H9 (cell line): ENCODE data around the gene ZHX3. TPM values are rescaled to one million over a fixed set of nuclear protein-coding genes. Genes with fewer than 3 reads are reported as not detected.

Source experiments
- DNase-seq: peaks from one replicate; pipeline ENCODE4 v3.0.0-alpha.2; 2017
- H2AFZ ChIP-seq: one replicate; pipeline ENCODE4 v1.6.1; 2013; ENCODE audit warnings: mild to moderate bottlenecking, low read length, control low read depth, moderate library complexity
- H2AK5ac ChIP-seq: 2 replicates; pipeline ENCODE4 v1.6.1; 2013; ENCODE audit warnings: low read length, control low read depth, mixed read lengths; ENCODE audit not compliant: insufficient read length
- H2BK120ac ChIP-seq: one replicate; pipeline ENCODE4 v1.6.1; 2013; ENCODE audit warnings: low read depth, mild to moderate bottlenecking, low read length, control low read depth, inconsistent platforms; ENCODE audit not compliant: poor library complexity, severe bottlenecking
- H2BK12ac ChIP-seq: 2 replicates; pipeline ENCODE4 v1.6.1; 2013; ENCODE audit warnings: low read length, control low read depth, mixed read lengths, low read depth; ENCODE audit not compliant: insufficient read length
- H2BK15ac ChIP-seq: 2 replicates; pipeline ENCODE4 v1.6.1; 2013; ENCODE audit warnings: low read depth, low read length, control low read depth
- H2BK20ac ChIP-seq: one replicate; pipeline ENCODE4 v1.6.1; 2013; ENCODE audit warnings: low read depth, mild to moderate bottlenecking, low read length, control low read depth, inconsistent platforms; ENCODE audit not compliant: poor library complexity, severe bottlenecking
- H2BK5ac ChIP-seq: 2 replicates; pipeline ENCODE4 v1.6.1; 2013; ENCODE audit warnings: low read length, control low read depth, mixed read lengths; ENCODE audit not compliant: insufficient read length
- H3K14ac ChIP-seq: 2 replicates; pipeline ENCODE4 v1.6.1; 2013; ENCODE audit warnings: low read length, control low read depth; ENCODE audit not compliant: insufficient read depth
- H3K18ac ChIP-seq: 2 replicates; pipeline ENCODE4 v1.6.1; 2013; ENCODE audit warnings: low read depth, mild to moderate bottlenecking, mixed read lengths, low read length, control low read depth; ENCODE audit not compliant: insufficient read length
- H3K23ac ChIP-seq: 2 replicates; pipeline ENCODE4 v1.6.1; 2013; ENCODE audit warnings: low read length, control low read depth, mixed read lengths, low read depth; ENCODE audit not compliant: insufficient read length
- H3K23me2 ChIP-seq: 2 replicates; pipeline ENCODE4 v1.6.1; 2013; ENCODE audit warnings: low read depth, mild to moderate bottlenecking, mixed read lengths, low read length, control low read depth; ENCODE audit not compliant: insufficient read length, poor library complexity, severe bottlenecking
- H3K27ac ChIP-seq: 2 replicates; pipeline ENCODE4 v1.5.1; 2013; ENCODE audit warnings: low read length, control low read depth, mixed read lengths, low read depth; ENCODE audit not compliant: insufficient read length
- H3K27me3 ChIP-seq: 2 replicates; pipeline ENCODE4 v1.6.1; 2013; ENCODE audit warnings: low read length, control low read depth, inconsistent platforms; ENCODE audit not compliant: insufficient read depth
- H3K4ac ChIP-seq: 2 replicates; pipeline ENCODE4 v1.6.1; 2013; ENCODE audit warnings: low read depth, mild to moderate bottlenecking, control low read depth, inconsistent platforms, low read length, moderate library complexity
- H3K4me1 ChIP-seq: 2 replicates; pipeline ENCODE4 v1.6.1; 2013; ENCODE audit warnings: low read length, control low read depth, inconsistent platforms; ENCODE audit not compliant: insufficient read depth
- H3K4me2 ChIP-seq: 2 replicates; pipeline ENCODE4 v1.6.1; 2013; ENCODE audit warnings: low read length, control low read depth, mixed read lengths; ENCODE audit not compliant: insufficient read length, insufficient read depth
- H3K56ac ChIP-seq: 2 replicates; pipeline ENCODE4 v1.6.1; 2013; ENCODE audit warnings: low read depth, mild to moderate bottlenecking, mixed read lengths, low read length, control low read depth; ENCODE audit not compliant: insufficient read length
- H3K79me1 ChIP-seq: 2 replicates; pipeline ENCODE4 v1.6.1; 2013; ENCODE audit warnings: low read depth, mild to moderate bottlenecking, moderate library complexity, low read length, control low read depth, inconsistent platforms; ENCODE audit not compliant: insufficient read depth, poor library complexity, severe bottlenecking
- H3K79me2 ChIP-seq: 2 replicates; pipeline ENCODE4 v1.6.1; 2013; ENCODE audit warnings: low read length, control low read depth, inconsistent platforms; ENCODE audit not compliant: insufficient read depth
- H3K9ac ChIP-seq: 2 replicates; pipeline ENCODE4 v1.6.1; 2013; ENCODE audit warnings: low read length, control low read depth, mixed read lengths; ENCODE audit not compliant: insufficient read length; ENCODE audit errors: extremely low read depth
- H3K9me3 ChIP-seq: one replicate; pipeline ENCODE4 v1.6.1; 2013; ENCODE audit warnings: low read depth, low read length, inconsistent platforms; ENCODE audit not compliant: control insufficient read depth
- H3T11ph ChIP-seq: one replicate; pipeline ENCODE4 v1.6.1; 2013; ENCODE audit warnings: mild to moderate bottlenecking, low read length, control low read depth, inconsistent platforms
- H4K20me1 ChIP-seq: one replicate; pipeline ENCODE4 v1.6.1; 2013; ENCODE audit not compliant: control insufficient read depth, insufficient read length, insufficient read depth
- H4K5ac ChIP-seq: 2 replicates; pipeline ENCODE4 v1.6.1; 2013; ENCODE audit warnings: low read depth, mild to moderate bottlenecking, mixed read lengths, low read length, control low read depth; ENCODE audit not compliant: insufficient read length
- H4K8ac ChIP-seq: replicated peaks from 2 replicates; pipeline ENCODE4 v1.6.1; 2013; ENCODE audit warnings: low read length, control low read depth, mixed read lengths, low read depth; ENCODE audit not compliant: insufficient read length
- H4K91ac ChIP-seq: 2 replicates; pipeline ENCODE4 v1.6.1; 2013; ENCODE audit warnings: low read depth, mild to moderate bottlenecking, moderate library complexity, mixed read lengths, low read length, control low read depth; ENCODE audit not compliant: insufficient read length
- H3K27ac Mint-ChIP-seq, 3 experiments: 2 replicates in 2 of 3; 3 replicates in 1 of 3; pipeline ENCODE4 v1.8.0; 2020 to 2021; ENCODE audit warnings: mixed read lengths in 3 of 3, mild to moderate bottlenecking in 1 of 3, moderate library complexity in 1 of 3
- H3K27me3 Mint-ChIP-seq: 2 replicates; pipeline ENCODE4 v1.8.0; 2021; ENCODE audit warnings: low read depth, mild to moderate bottlenecking, moderate library complexity, mixed read lengths
- H3K36me3 Mint-ChIP-seq, 3 experiments: 2 replicates in 2 of 3; 3 replicates in 1 of 3; pipeline ENCODE4 v1.8.0; 2020 to 2021; ENCODE audit warnings: low read depth in 3 of 3, mixed read lengths in 3 of 3; ENCODE audit not compliant: insufficient read depth in 1 of 3
- H3K4me1 Mint-ChIP-seq, 2 experiments: 2 replicates each; pipeline ENCODE4 v1.8.0; 2020; ENCODE audit warnings: mixed read lengths in 2 of 2
- H3K4me3 Mint-ChIP-seq, 2 experiments: 2 replicates in 1 of 2; 3 replicates in 1 of 2; pipeline ENCODE4 v1.8.0; 2020 to 2021; ENCODE audit warnings: mild to moderate bottlenecking in 2 of 2, mixed read lengths in 2 of 2, moderate library complexity in 1 of 2
- H3K9me3 Mint-ChIP-seq, 2 experiments: 2 replicates in 1 of 2; 3 replicates in 1 of 2; pipeline ENCODE4 v1.8.0; 2020; ENCODE audit warnings: mild to moderate bottlenecking in 2 of 2, mixed read lengths in 2 of 2, moderate library complexity in 1 of 2
- WGBS: extraction: QIAGEN DNeasy Blood & Tissue Kit; methylation state at CpG from one replicate; pipeline ENCODE4 v1.1.7; 2013; ENCODE audit warnings: missing lambda C conversion rate, low lambda C conversion rate, mixed read lengths; ENCODE audit not compliant: insufficient read length; ENCODE audit errors: extremely low coverage; 5-methylcytosine and 5-hydroxymethylcytosine counted together
- total RNA-seq: library from RNA; stranded (reverse); gene quantifications from 2 replicates; pipeline ENCODE4 v1.2.1, GENCODE V29; 2021
- TF ChIP-seq, protein P1 (sequence below): fragments of 200-600 bp; sonication (generic); conservative IDR thresholded peaks from 3 replicates; pipeline ENCODE4 v1.8.0; 2021; ENCODE audit warnings: antibody characterized with exemption, mild to moderate bottlenecking

Gene ZHX3
- total RNA-seq, 1 experiment from 2014 or later = 4.4 TPM

DNA sequence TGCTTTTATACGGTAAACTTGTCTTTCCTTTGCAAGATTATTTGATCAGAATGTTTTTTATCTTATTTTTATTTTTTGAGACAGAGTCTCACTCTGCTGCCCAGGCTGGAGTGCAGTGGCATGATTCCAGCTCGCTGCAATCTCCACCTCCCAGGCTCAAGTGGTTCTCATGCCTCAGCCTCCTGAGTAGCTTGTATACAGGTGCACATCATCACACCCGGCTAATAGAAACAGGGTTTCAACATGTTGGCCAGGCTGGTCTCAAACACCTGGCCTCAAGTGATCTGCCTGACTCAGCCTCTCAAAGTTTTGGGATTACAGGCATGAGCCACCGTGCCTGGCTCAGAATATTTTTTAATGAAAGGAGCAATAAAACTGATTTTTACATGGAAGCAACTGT lies 14.2 kb upstream of the ZHX3 start:
- Histone ChIP-seq H3K4me1 (no peaks in the 10 kb centered on the region), H4K5ac (no peak overlapping the region), H2BK20ac (no peak overlapping the region), H3K27ac (no peak overlapping the region), H3K23me2 (no peaks in the 10 kb centered on the region), H2BK5ac (no peak overlapping the region), H3K23ac (no peak overlapping the region), H3K18ac (no peak overlapping the region), H3K4me2 (no peak overlapping the region), H2AK5ac (no peak overlapping the region), H3K9ac (no peak overlapping the region), H3K79me1 (no peaks in the 10 kb centered on the region), H4K20me1 (no peaks in the 10 kb centered on the region), H2BK12ac (no peak overlapping the region), H2BK120ac (no peak overlapping the region), H3K4ac (no peak overlapping the region), H3K9me3 (no peaks in the 10 kb centered on the region), H3K27me3 (no peaks in the 10 kb centered on the region), H2AFZ (no peak overlapping the region), H3K56ac (no peak overlapping the region), H2BK15ac (no peak overlapping the region), H3T11ph (no peak overlapping the region), H4K8ac (no peak overlapping the region), H3K14ac (no peak overlapping the region), H3K79me2 (no peaks in the 10 kb centered on the region), H4K91ac (no peak overlapping the region)
- Mint-ChIP-seq H3K4me3 (no peak overlapping the region), H3K4me1 (peaks cover 2 to 4% of the 10 kb centered on the region in 2 experiments; a peak in 1 of 4 replicates), H3K27ac (no peak overlapping the region), H3K36me3 (no peaks in the 10 kb centered on the region), H3K27me3 (peaks cover 15% of the 10 kb centered on the region), H3K9me3 (no peaks in the 10 kb centered on the region)
- no peak for DNase-seq
- no CpG with 5 or more reads among the region's 4 CpGs for WGBS
- TF ChIP-seq, protein P1, sequence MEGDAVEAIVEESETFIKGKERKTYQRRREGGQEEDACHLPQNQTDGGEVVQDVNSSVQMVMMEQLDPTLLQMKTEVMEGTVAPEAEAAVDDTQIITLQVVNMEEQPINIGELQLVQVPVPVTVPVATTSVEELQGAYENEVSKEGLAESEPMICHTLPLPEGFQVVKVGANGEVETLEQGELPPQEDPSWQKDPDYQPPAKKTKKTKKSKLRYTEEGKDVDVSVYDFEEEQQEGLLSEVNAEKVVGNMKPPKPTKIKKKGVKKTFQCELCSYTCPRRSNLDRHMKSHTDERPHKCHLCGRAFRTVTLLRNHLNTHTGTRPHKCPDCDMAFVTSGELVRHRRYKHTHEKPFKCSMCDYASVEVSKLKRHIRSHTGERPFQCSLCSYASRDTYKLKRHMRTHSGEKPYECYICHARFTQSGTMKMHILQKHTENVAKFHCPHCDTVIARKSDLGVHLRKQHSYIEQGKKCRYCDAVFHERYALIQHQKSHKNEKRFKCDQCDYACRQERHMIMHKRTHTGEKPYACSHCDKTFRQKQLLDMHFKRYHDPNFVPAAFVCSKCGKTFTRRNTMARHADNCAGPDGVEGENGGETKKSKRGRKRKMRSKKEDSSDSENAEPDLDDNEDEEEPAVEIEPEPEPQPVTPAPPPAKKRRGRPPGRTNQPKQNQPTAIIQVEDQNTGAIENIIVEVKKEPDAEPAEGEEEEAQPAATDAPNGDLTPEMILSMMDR = no peak
